Lower leg skin (tissue), 4 donors: ENCODE measurements around the gene SPNS2. TPM values are rescaled to one million over a fixed set of nuclear protein-coding genes. Genes with fewer than 3 reads are reported as not detected.

Experiments
- DNase-seq, 2 donors: peaks; one replicate each; pipeline ENCODE4 v3.0.0-alpha.2; 2019; ENCODE audit warnings: low spot score in 2 of 2
- H3K4me3 ChIP-seq: fragments of 200-600 bp; sonication (generic); 2 replicates; pipeline ENCODE4 v1.5.1; 2017; ENCODE audit warnings: mild to moderate bottlenecking, low read depth; ENCODE audit not compliant: poor library complexity, severe bottlenecking
- POLR2A ChIP-seq, 2 donors: fragments of 450-650 bp; IDR thresholded peaks; one replicate each; pipeline ENCODE4 v1.6.1; 2016 to 2017; ENCODE audit warnings: antibody characterized with exemption in 2 of 2, mild to moderate bottlenecking in 1 of 2, moderate library complexity in 1 of 2
- WGBS, 2 donors: methylation state at CpG; one replicate each; pipeline ENCODE4 v1.1.5; 2018; 5-methylcytosine and 5-hydroxymethylcytosine counted together
- intact Hi-C: fragments of 100-400 bp; cut with DNase I; formaldehyde crosslinking; loops from one replicate; pipeline ENCODE4 v1.15.0; 2023; ENCODE audit warnings: low total_unique reads
- total RNA-seq, 4 donors: library from RNA; depleted of rRNA; stranded (reverse); fragments of >200 nt; gene quantifications; one replicate each; pipeline ENCODE4 v1.1.0, GENCODE V29; 2016
- TF ChIP-seq, protein P1 (sequence below), 3 donors: fragments of 450-650 bp; IDR thresholded peaks; one replicate each; pipeline ENCODE4 v1.5.1; 2016; ENCODE audit warnings: antibody characterized with exemption in 3 of 3, mild to moderate bottlenecking in 3 of 3, moderate library complexity in 2 of 3

SPNS2 gene
- total RNA-seq, 4 donors from 2014 or later: 74.9 to 132 (median 87.5) TPM

DNA sequence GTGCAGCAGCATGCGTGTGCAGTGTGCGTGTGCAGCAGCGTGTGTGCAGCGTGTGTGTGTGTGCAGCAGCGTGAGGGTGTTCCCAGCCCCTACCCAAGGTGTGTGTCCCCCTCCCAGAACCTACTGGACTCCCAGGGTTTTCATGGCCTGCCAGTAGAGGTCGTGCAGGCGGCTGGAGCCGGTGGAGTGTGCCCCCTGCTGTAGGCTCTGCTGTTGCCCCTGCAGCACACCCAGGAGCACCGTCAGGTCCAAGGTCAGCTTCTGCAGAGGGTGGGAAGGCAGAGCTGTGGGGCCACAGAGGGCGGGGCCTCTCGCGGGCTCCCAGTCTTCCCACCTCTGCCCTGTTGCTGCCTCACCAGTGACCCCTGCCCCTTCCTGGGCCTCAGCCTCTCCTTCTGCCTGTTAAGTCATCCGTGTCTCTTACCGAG is 41.6 kb downstream of the SPNS2 start:
- 79% methylated on average over 7 to 11 of the region's 14 CpGs for WGBS, 2 donors
- H3K4me3 ChIP-seq: no peak overlapping the region
- DNase-seq: peak in 1 of 2 donors; percentile 81
- intact Hi-C loops: no loop called here
- no peak for TF ChIP-seq POLR2A (IDR thresholded peaks at IDR 0.05)
- TF ChIP-seq, protein P1, sequence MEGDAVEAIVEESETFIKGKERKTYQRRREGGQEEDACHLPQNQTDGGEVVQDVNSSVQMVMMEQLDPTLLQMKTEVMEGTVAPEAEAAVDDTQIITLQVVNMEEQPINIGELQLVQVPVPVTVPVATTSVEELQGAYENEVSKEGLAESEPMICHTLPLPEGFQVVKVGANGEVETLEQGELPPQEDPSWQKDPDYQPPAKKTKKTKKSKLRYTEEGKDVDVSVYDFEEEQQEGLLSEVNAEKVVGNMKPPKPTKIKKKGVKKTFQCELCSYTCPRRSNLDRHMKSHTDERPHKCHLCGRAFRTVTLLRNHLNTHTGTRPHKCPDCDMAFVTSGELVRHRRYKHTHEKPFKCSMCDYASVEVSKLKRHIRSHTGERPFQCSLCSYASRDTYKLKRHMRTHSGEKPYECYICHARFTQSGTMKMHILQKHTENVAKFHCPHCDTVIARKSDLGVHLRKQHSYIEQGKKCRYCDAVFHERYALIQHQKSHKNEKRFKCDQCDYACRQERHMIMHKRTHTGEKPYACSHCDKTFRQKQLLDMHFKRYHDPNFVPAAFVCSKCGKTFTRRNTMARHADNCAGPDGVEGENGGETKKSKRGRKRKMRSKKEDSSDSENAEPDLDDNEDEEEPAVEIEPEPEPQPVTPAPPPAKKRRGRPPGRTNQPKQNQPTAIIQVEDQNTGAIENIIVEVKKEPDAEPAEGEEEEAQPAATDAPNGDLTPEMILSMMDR (IDR thresholded peaks at IDR 0.05): no peak

DNA sequence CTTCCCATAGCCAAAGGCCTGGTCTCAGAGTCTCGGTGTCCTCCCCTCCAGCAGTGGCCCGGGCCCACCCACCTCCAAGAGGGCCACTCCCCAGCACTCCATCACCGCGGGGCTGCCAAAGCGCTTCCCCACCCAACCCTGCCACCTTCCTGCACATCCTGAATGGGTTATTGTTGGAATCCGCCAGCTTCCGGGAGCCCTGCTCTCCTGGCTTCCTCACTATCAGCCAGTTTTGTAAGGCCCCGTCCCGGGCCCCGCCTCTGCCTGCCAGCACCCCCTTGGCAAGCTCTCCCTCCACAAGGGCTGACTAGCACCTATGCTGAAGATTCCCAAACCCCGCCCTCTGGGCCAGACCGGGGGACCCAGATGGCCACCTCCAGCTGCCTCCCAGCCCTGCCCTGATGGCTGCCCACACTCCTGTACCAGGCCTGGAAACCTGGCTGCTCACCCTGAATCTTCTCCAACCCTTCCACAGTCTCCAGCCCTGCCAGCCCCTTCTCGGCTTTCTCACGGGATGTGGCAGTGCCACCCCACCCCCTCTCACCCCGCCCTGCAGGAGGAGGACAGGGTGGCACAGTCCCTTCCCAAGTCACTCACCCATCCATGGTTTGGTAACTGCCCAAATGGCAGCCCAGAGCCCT is 42.1 kb downstream of the SPNS2 start:
- TF ChIP-seq, protein P1 (IDR thresholded peaks at IDR 0.05): no peak
- TF ChIP-seq POLR2A (IDR thresholded peaks at IDR 0.05): no peak
- H3K4me3 ChIP-seq: no peak overlapping the region
- peak in 1 of 2 donors; percentile 87 for DNase-seq
- 55 to 60% methylated on average over 15 of the region's 15 CpGs for WGBS, 2 donors
- intact Hi-C loops: no loop called here

DNA sequence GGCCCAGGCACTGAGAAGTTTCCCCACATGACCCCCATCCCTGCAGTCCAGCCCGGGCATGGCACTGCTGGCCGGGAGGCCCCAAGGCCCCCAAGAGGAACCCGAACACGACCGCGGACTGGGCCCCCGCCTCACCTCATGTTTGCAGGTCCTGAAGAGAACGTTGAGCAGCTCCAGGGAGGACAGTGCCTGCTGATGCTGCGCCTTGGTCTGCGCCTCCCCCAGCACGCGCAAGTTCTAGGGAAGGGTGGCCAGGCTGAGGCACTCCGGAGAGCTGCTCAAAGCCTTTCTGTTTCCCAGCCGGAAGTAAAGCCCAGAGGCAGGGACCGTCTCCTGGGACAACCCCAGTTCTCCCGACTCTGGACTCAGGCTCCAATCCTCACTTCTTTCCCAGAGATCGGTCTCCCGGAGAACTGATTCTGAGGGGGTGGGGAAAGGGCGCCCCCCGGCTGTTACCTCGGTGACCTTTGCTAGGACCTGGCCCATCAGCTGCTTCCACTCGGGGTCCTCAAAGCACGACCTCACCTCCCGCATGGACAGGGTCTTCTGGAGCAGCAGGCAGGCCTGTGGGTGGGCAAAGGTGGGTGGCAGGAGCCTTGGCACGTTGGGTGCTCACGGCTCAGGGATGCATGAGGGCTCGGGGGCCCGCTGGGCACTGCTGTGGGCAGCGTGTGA is 42.8 kb downstream of the SPNS2 start:
- intact Hi-C loops: no loop called here
- no peak overlapping the region for H3K4me3 ChIP-seq
- 75 to 86% methylated on average over 28 to 29 of the region's 29 CpGs for WGBS, 2 donors
- DNase-seq: peak in 1 of 2 donors; percentile 82
- no peak for TF ChIP-seq POLR2A (IDR thresholded peaks at IDR 0.05)
- TF ChIP-seq, protein P1 (IDR thresholded peaks at IDR 0.05): no peak

DNA sequence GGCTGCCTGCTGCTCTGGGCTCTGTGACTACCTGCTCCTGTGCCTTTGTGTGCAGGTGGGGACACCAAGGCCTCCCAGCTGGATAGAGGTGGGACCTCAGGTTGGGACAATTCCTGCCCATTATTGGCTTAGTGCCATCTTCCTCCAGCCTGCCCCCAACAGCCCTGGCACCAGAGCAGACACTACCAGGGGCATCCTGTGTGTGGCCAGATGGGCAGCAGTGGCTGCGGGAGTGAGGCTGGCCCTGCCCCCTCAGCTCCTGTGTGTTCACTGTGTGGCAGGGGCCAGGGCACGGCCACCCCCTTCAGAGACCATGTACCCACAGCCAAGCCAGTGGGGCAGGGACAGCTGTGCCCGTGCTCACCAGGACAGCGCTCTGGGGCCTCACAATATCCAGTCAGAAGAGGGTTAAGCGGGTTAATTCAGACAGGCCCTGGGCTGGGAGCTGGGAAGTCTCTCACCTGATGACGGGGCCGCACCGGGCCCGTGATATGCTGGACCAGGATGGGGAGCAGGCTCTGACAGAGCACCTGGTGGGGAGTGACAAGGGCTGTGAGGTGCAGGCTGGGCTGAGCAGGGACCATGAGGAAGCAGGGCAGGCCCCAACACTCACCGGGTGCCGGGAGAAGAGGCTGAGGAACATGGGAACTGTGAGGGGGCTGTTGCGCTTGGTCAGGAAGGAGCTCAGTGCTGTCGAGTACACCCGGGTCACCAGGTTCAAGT is 43.5 kb downstream of the SPNS2 start:
- peak in 1 of 2 donors; percentile 81 for DNase-seq
- TF ChIP-seq POLR2A (IDR thresholded peaks at IDR 0.05): no peak
- TF ChIP-seq, protein P1 (IDR thresholded peaks at IDR 0.05): no peak

DNA sequence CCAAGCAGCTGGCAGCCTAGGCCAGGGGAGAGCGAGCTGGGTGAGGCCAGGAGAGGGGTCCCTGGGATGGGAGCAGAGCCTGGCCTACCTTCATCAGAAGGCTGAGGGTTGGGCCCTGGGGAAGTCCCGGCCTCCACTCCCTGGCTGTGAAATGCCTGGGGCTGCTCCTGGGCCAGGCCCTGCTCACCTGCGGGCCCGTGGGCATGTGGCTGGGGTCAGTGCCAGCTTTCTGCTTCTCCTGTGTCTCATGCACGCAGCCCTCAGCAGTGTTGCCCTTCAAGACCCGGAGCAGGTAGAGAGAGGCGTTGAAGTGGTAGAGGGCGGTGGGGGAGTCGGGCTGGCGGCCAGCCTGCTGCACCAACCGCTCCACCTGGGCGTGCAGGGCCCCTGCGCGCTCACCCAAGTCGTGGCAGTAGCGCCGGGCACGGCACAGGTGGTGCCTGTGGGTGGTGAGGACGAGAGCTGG is 44.1 kb downstream of the SPNS2 start:
- WGBS, 2 donors: 77 to 81% methylated on average over 15 to 18 of the region's 19 CpGs
- TF ChIP-seq, protein P1 (IDR thresholded peaks at IDR 0.05): no peak
- TF ChIP-seq POLR2A (IDR thresholded peaks at IDR 0.05): no peak

More for the DNA sequence above, 43.5 kb downstream of the SPNS2 start:
- no peak overlapping the region for H3K4me3 ChIP-seq
- 86 to 91% methylated on average over 10 to 14 of the region's 14 CpGs for WGBS, 2 donors
- intact Hi-C loops: no loop called here

More for the DNA sequence above, 44.1 kb downstream of the SPNS2 start:
- intact Hi-C loops: no loop called here
- peak in 1 of 2 donors; percentile 82 for DNase-seq
- H3K4me3 ChIP-seq: no peak overlapping the region
